Epithelial cell of umbilical artery (primary cell): Measurements from ENCODE around the gene KATNA1. TPM values are rescaled to one million over a fixed set of nuclear protein-coding genes. Genes with fewer than 3 reads are reported as not detected.

ENCODE experiments used
- total RNA-seq: library from RNA; depleted of rRNA; stranded (reverse); fragments of >200 nt; gene quantifications from 2 replicates; pipeline ENCODE4 v1.2.3, GENCODE V29; 2014

KATNA1 gene
- 28.9 and 40.4 TPM in 2 replicates for total RNA-seq

DNA sequence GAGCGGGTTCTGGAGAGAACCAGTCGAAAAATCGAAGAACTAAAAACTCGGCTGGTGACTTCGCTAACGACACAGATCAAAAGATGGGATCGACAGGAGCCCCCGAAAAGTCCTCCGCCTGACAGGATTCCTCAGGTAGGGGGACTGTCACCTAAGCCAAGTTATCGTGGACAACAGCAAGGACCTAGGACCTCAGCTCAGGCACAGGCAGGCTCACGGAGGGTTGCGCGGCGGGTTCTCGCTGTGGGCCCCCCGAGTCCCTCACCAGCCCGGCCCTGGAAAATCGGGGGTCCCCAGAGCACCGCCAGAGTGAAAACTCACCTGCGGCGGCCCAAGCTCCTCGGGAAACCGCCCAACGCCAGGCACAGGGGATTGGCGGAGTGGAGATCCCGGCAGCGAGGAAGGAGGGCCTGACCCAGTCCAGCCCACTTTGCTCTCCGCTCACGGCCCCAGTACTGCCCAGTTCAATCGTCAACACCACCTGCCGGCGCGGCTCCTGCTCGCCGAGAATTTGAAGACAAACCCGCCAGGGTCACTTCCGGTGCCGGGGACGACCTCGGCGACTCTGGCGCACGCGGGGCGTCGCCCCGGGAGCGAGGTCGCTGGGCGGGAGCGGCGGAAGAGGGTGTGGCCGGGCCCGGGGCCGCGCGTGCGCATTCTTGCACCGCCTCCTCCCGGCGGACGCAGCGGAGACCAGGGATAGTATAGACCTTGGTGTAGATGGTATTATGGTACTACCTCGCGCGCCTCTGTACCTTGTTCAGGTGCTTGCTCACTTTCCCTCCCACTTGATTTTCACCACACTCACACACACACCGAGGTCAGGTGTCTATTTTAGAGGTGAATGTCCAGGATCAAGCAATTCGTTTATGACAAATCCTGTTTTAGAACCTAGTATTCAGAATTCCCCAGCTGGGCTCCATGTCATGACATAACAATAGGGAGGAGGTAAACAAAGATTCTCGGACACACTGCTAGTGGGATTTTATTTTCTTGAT lies at the start of gene KATNA1:
Gene KATNA1 (minus strand): TSS at position 567 of the 998 bp plus-strand sequence. CDS start 10,167 bp downstream, outside the sequence.

DNA sequence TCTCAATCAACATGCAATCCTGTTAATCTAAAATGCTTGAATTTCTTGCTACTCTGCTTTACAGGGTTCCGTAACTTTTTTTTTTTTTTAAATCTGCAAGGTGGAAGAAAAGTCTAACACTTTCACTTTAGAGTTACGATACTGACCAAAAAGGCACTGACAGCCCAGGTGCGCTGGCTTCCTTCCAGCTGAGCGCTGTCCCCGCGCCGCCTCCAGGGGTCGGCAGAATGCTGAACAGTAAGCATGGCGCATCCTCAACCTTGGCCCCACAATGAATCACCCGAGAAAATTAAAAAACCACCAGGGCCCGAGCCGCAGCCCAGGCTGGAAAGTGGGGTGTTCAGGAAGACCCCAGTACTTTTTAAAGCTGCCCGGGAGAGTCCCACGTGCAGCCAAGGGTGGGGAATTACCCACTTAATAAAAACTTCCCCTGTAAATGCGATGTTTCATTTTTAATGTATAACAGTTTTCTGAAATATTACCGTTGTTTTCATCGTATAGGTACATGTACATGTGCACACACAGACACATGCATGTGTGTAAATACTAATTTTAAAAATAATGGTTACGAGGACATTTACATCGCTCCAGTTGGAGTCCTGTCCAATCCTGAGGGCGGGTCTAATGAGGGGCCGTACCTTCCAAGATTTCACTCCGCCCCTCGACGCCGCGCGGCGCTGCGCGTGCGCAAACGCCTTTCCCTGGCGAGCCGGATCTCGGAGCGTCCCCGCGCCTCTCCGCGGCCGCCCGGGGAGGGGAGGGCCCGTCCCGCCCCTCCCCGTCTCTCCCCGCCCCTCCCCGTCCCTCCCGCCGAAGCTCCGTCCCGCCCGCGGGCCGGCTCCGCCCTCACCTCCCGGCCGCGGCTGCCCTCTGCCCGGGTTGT lies 82.7 kb downstream of the KATNA1 start, which contains the start of gene GINM1:
Gene GINM1 (plus strand): TSS at position 849 of the 883 bp plus-strand sequence. CDS start 40 bp downstream, outside the sequence.

DNA sequence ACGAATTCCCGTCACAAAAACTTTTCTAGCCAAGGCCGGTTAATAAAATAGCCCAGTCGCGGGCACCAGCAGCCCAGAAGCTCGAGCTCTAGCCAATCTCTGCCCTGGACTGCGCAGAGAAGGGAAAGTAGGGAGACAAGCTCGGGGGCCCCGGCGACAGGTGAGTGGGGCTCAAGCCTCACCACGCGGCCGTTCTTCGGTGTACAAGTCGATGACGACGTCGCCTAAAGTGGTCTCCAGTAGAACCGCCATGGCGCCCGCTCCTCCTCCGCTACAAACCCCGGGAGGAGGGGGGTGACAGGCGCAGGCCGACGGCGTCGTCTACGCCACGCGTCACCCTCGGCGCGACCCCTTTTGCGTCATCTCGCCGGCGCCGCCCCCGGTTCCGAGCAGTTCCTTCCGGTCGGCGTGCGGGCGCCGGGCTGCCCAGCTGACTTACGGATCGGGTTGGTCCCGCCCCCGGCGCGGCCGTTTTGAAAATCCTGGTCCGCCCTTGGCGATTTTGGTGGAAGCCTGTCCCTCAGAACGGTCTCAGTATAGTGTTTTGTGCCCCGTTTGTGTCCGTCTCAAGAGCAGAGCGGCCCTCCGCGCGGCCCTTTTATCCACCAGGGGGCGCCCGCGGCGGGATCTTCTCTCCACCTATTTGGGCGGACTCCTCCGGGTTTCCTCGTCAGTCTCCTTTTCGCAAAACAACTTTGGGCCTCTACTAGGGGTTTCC lies 102.6 kb downstream of the KATNA1 start, which contains the start of gene PPIL4:
Gene PPIL4 (minus strand): TSS at position 290 of the 718 bp plus-strand sequence. CDS start 38 bp downstream, at position 252.

Other genes with a start within 250 kb of the KATNA1 start
- 0.32 and 1.7 TPM in 2 replicates for gene SUMO4, start 248.5 kb downstream of the KATNA1 start, total RNA-seq
- gene ZC3H12D, start 163.7 kb downstream of the KATNA1 start, total RNA-seq, result not detected in 2 replicates
- 29.6 and 33.0 TPM in 2 replicates for gene PPIL4, start 102.7 kb downstream of the KATNA1 start, total RNA-seq
- 39.6 and 59.3 TPM in 2 replicates for gene GINM1, start 82.3 kb downstream of the KATNA1 start, total RNA-seq
- gene LATS1, start 69.4 kb upstream of the KATNA1 start, total RNA-seq, result 5.8 and 6.7 TPM in 2 replicates
- 24.0 and 70.7 TPM in 2 replicates for gene NUP43, start 97.8 kb upstream of the KATNA1 start, total RNA-seq
- 141 and 216 TPM in 2 replicates for gene PCMT1, start 101.0 kb upstream of the KATNA1 start, total RNA-seq
- gene LRP11, start 215.6 kb upstream of the KATNA1 start, total RNA-seq, result 24.7 and 36.2 TPM in 2 replicates
- gene RAET1E, start 249.4 kb upstream of the KATNA1 start, total RNA-seq, result 0.46 TPM in 1 of 2 replicates, not detected in the other